ENCODE measurements around the gene HSPB3. TPM values are rescaled to one million over a fixed set of nuclear protein-coding genes. Genes with fewer than 3 reads are reported as not detected.

The HSPB3 gene
- total and polyA plus RNA-seq, 9 donors, result 0.58 to 3.8 (median 2.1) TPM; not detected in 2

DNA sequence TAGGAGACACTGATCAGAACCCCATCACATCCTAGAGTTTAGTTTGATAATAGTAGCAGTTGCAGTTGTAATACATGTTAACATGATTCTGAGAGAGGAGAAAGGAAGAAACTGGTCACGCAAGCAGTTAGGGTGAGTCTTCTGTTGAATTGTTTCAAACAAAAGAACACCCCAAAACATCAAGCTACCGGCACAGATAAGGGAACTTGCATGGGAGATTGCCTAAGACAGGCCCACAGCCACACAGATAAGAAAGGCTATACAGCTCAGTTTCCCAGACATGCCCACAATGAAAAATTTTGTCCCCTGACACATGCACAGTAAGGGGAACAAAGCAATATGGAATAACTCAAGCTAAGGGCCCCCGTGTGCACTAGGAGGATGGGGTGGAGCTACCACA lies 15.9 kb downstream of the HSPB3 start:
- Histone ChIP-seq H3K27me3 (no peaks in the 10 kb centered on the region), H3K4me3 (no peak overlapping the region), H3K36me3 (no peaks in the 10 kb centered on the region), H3K27ac (no peak overlapping the region), H3K9me3 (no peaks in the 10 kb centered on the region), H3K4me1 (ENCODE audit: insufficient read depth) (peaks cover 4% of the 10 kb centered on the region)
- whole genome bisulfite sequencing, 3 donors, result 60 to 64% (median 62%) methylated on average over 3 of the region's 3 CpGs
- TF ChIP-seq EP300 (IDR thresholded peaks at IDR 0.05) (no peak), POLR2A (IDR thresholded peaks at IDR 0.05) (no peak)
- TF ChIP-seq, protein P1, sequence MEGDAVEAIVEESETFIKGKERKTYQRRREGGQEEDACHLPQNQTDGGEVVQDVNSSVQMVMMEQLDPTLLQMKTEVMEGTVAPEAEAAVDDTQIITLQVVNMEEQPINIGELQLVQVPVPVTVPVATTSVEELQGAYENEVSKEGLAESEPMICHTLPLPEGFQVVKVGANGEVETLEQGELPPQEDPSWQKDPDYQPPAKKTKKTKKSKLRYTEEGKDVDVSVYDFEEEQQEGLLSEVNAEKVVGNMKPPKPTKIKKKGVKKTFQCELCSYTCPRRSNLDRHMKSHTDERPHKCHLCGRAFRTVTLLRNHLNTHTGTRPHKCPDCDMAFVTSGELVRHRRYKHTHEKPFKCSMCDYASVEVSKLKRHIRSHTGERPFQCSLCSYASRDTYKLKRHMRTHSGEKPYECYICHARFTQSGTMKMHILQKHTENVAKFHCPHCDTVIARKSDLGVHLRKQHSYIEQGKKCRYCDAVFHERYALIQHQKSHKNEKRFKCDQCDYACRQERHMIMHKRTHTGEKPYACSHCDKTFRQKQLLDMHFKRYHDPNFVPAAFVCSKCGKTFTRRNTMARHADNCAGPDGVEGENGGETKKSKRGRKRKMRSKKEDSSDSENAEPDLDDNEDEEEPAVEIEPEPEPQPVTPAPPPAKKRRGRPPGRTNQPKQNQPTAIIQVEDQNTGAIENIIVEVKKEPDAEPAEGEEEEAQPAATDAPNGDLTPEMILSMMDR (IDR thresholded peaks at IDR 0.05), result no peak
- no peak for DNase-seq
- intact Hi-C loops (cut with DNase I), result no loop called here

DNA sequence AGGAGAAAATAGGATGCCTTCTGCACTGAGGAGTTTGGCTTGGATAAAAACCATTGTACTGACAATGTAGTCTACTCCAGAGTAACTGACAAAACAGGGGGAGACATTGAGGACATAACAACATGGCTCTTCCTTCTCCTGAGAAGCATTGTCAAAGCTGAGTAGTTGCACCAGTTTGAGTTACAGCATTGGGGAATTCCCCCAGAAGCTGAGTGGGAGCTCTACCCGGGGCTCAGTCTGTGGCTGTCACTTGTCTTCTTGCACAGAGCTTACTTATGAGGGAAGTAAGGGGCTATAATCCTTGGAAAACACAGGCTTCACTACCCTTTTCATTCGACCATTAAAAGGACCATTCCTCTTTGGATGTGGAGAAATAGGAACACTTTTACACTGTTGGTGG lies 21.2 kb downstream of the HSPB3 start:
- H3K9me3 ChIP-seq, result no peaks in the 10 kb centered on the region
- no peaks in the 10 kb centered on the region for H3K4me1 ChIP-seq (ENCODE audit: insufficient read depth)
- intact Hi-C loops (cut with DNase I), result no loop called here
- H3K4me3 ChIP-seq, result no peak overlapping the region
- no peaks in the 10 kb centered on the region for H3K36me3 ChIP-seq
- 65 to 89% (median 84%) methylated on average over 2 of the region's 2 CpGs for WGBS, 3 donors
- no peak for TF ChIP-seq EP300 (IDR thresholded peaks at IDR 0.05)
- TF ChIP-seq, protein P1 (IDR thresholded peaks at IDR 0.05), result no peak
- no peak for TF ChIP-seq POLR2A (IDR thresholded peaks at IDR 0.05)
- no peak for DNase-seq
- no peaks in the 10 kb centered on the region for H3K27me3 ChIP-seq
- H3K27ac ChIP-seq, result no peak overlapping the region

DNA sequence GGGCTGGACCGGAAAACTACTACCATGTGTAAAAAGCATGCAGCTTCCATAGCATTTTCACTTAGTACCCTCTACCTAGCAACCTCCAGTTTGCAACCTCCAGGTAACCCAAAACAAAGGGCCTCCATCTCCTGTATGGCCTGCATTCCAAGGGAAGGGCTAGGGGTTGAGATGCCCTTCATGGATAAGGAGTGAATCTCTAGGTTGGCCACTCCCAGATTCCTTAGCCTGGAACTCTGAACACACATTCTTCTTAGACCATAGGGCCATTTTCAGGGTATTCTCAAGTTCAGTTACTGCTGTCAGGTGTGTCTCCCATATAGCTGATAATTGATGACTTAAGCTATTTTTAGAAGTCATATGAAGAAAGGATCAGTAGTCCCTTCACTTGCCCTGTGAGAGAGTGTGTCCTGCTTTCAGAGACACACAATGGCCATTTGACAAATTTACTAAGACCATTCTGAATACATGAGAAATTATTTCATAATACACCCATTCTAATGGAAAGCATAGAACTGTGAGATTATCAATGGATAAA lies 22.5 kb downstream of the HSPB3 start:
- no peak for DNase-seq
- WGBS, 3 donors, result 90 to 98% (median 91%) methylated on average over 1 of the region's 1 CpG
- H3K4me1 ChIP-seq (ENCODE audit: insufficient read depth), result no peaks in the 10 kb centered on the region
- no peak overlapping the region for H3K4me3 ChIP-seq
- no peaks in the 10 kb centered on the region for H3K9me3 ChIP-seq
- H3K36me3 ChIP-seq, result no peaks in the 10 kb centered on the region
- H3K27ac ChIP-seq, result no peak overlapping the region
- no peak for TF ChIP-seq POLR2A (IDR thresholded peaks at IDR 0.05)
- TF ChIP-seq EP300 (IDR thresholded peaks at IDR 0.05), result no peak
- TF ChIP-seq, protein P1 (IDR thresholded peaks at IDR 0.05), result no peak
- no peaks in the 10 kb centered on the region for H3K27me3 ChIP-seq
- intact Hi-C loops (cut with DNase I), result no loop called here

DNA sequence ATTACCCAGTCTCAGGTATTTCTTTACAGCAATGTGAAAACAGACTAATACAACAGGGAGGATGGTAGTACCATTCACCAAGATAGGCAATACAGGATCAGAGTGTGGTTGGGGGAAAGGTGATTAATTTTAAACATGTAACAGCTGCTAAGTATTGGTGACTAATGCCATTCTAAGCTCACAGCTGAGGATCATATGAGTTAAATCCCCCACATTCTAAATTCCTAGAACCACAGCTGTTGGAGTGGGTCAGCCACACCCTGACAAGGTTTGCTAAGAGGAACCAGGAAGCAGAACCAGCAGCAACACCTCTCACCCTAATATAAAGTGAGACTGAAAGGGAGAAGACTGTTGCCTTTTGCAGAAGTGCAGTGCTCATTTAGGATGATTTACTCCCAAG lies 24.8 kb downstream of the HSPB3 start:
- no peaks in the 10 kb centered on the region for H3K27me3 ChIP-seq
- no peak for DNase-seq
- H3K4me1 ChIP-seq (ENCODE audit: insufficient read depth), result no peaks in the 10 kb centered on the region
- intact Hi-C loops (cut with DNase I), result loop anchor here in 1 of 4 donors (10.0 kb wide), 1 partner anchor 165 kb away; the partner anchor contains the start of gene ARL15
- H3K27ac ChIP-seq, result no peak overlapping the region
- H3K36me3 ChIP-seq, result no peaks in the 10 kb centered on the region
- no peak overlapping the region for H3K4me3 ChIP-seq
- no peaks in the 10 kb centered on the region for H3K9me3 ChIP-seq
- TF ChIP-seq POLR2A (IDR thresholded peaks at IDR 0.05) (no peak), EP300 (IDR thresholded peaks at IDR 0.05) (no peak)
- TF ChIP-seq, protein P1 (IDR thresholded peaks at IDR 0.05), result no peak

Measured in ovary (tissue), 9 donors.